Uterus (tissue), 2 donors: ENCODE measurements around the gene E4F1.

Experiments used
- CTCF ChIP-seq, 4 experiments: fragments of 200-600 bp in 2 of 4; fragments of 450-650 bp in 2 of 4; sonication (generic) in 2 of 4; IDR thresholded peaks; one replicate each; pipeline ENCODE4 v1.5.1; 2016 to 2019; ENCODE audit warnings: antibody characterized with exemption in 4 of 4, mild to moderate bottlenecking in 2 of 4, moderate library complexity in 1 of 4
- POLR2A ChIP-seq, 2 donors: fragments of 450-650 bp; IDR thresholded peaks; one replicate each; pipeline ENCODE4 v1.6.1; 2016; ENCODE audit warnings: antibody characterized with exemption in 2 of 2, mild to moderate bottlenecking in 1 of 2, moderate library complexity in 1 of 2

- TF ChIP-seq CTCF (IDR thresholded peaks at IDR 0.05): no peak
- no peak for TF ChIP-seq POLR2A (IDR thresholded peaks at IDR 0.05)
Observed at GRCh38 chr16:2236337-2237101, 13.1 kb downstream of the E4F1 start, which contains the start of gene DNASE1L2.
